Skeletal muscle cell (primary cell): ENCODE data around the gene ZBTB47.

Experiments
- DNase-seq: peaks from one replicate; pipeline ENCODE4 v3.0.0-alpha.2; 2010; ENCODE audit warnings: low read depth
- H3K4me3 ChIP-seq: 2 replicates; pipeline ENCODE4 v1.5.1; 2011; ENCODE audit warnings: low read depth, mild to moderate bottlenecking, control low read depth, low read length, moderate library complexity

The ZBTB47 gene

DNA sequence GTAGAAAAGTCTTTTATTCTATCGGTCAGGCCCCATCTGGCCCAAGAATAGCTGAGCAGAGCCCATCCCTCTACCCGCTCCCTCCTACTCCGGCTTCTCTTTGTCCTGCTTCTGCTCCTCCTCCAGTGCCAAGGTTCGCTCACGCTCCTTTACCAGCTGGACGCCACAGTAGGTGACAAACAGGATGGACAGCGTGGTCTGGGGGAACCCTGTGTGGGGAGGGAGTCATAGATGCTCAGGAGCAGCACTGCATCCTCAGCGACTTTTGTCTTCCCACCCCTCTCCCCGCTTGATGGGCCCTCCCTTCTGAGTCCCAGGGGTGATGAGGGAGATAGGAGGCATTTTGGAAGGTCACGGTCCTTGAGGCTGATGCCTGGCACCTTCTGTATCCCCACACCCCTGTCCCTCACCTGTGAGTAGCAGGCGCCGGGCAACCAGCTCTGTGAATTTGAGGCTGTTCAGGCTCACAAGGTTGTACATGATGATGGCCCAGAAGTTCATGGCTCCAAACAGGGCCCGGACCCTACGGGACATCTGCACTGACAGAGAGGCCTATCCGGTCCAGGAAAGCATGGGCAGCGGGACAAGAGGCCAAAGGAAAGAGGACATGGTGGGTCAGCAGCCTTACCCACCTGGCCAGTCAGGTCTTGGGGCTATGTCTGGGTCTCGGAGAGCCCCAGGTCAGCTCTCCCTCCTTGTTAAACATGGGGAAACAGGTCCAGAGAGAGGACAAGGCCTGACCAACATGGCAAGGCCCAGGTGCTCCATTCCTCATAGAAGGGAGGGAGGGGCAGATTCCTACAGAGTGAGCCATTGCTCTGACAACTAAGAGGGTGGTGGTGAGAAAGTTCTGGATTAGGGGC lies 39.4 kb downstream of the ZBTB47 start:
- H3K4me3 ChIP-seq = no peak overlapping the region
- DNase-seq = no peak

DNA sequence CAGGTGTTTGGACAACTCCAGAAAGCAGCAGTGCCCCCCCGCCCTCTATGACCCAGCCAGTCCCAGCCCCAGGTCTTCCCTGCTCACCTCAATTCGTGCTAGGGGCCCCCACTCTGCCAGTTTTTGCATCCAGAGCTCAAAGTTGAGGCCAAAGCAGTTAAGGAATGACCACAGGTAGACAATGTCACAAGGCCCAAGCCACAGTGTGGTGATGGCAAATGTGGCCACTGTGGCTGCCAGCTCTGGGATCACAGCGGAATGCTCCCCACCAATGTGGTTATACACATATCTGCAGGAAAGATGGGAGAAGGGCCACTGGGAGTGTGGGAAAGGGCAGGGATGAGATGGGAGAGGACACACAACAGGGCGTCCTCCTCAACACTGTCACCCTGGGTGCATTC lies 40.0 kb downstream of the ZBTB47 start:
- no peak for DNase-seq
- H3K4me3 ChIP-seq = no peak overlapping the region

DNA sequence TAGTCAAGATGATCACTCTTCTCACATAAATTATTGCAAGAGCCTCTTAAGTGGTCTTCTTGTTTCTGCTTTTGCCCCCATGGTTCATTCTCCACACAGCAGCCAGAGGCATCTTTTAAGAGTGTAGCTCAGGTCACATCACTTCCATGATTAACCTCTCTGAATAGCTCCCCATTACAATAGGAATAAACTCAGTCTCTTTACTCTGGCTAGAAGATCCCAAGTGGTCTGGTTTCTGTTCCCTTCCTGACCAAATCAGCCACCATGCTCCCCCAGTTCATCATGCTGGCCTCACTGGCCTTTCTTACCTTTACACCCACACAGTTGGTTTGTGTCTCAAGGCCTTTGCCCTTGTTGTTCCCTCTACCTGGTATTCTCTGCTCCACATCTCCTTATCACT lies 40.9 kb downstream of the ZBTB47 start:
- no peak overlapping the region for H3K4me3 ChIP-seq
- DNase-seq = no peak

DNA sequence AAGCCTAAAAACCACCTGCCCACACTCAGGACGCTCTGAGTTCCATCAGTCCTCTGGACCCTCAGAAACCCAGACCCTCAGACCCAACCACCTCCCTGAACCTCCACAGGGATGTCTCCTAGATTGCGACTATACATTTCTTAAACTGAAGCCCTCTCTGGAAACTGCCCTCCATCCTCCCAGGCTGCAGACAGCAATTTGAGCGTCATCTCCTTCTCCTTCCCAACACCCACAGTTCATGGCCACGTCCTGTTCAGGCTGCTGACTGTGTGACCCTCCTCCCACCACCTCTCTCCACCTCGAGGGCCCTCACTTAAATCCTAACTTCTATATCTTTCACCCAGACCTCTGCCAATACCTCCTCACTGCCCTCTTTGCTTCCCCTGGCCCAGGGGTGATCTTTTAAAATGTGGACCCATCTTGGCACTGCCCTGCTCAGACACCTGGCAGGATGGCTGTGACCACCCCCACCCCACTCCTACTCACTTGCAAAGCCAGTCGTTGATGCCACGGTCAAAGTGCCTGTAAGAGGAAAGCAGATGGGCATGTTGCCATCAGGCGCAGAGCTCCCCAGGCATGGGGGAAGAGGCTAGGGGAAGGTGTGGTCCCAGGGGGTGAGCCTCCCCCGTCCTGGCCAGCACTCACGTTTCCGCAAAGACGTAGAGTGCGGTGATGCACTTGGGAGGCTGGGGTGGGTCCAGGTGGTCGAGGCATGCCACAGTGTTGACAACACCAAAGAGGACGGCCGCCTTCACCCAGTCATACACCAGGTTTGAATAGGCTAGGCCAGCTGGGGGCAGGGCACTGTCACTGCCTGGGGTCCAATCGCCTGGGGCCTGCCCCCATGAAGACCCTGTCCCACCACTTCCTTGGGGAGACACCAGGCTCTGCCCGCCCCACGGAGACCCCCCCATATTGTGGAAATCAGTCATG lies 43.1 kb downstream of the ZBTB47 start:
- DNase-seq = no peak
- H3K4me3 ChIP-seq = no peak overlapping the region

DNA sequence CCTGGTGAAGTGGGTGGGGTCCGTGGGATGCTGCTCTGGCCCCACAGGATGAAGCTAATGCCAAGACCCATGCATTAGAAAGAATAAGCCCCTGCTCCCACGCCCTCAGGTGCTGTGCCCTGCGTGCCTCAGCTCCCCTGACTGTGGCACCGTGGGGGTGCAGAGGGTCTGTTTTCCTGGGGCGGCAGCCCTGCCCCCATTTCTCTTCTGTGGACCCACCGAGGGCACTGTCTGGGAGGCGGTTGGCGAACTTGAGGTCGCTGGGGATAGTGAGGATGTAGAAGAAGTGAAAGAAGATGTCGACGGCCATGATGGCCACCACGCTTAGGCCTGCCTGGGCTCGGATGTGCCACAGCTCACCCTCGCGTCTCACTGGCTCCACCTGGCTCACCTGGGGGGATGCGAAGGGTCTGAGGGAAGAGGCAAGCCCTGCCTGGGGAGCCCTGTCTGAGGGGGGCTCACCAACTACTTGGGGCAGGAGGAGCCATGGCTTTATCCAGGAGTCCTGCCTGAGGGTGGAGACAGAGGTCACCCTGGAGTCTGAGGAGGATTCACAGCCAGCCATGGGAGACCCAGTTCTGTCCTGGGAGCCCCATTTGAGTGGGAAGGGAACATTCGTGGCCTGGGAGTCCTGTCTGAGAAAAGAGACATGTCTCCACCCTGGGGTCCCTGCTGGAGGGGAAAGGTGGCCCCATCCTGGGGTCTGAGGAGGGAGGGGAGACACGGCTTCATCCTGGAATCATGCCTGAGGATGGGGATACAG lies 44.0 kb downstream of the ZBTB47 start:
- H3K4me3 ChIP-seq = no peak overlapping the region
- DNase-seq = no peak

DNA sequence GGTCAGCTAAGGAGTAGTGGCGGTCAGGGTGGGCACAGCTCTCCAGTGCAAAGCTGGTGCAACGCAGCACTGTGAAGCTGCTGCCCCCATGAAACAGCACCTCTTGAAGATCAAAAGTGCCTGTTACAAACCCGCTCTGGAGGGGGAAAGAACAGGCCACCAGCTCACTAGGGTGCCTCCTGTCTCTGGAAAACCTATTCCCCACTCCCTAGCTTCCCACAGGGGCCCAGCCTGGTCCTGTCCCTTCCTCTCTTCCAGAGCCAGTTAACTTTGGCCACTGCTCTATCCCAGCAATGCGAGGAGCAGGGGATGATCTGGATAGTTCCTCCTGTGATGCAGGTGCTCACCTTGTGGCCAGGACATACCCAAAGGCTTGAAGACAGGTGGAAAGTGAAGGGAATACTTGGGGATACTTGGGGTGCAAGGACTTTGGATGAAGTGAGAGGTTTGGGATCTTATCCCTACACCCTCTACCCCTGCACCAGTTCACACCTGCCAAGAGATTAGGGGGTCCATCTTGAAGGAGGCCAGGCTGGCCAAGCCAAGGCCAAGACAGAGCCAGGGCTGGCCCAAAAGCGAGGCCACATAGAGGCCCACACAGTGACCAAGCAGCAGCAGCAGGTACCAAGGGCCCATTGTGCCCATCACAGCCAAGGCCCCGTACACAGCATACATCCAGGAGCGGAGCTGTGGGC lies 44.9 kb downstream of the ZBTB47 start:
- H3K4me3 ChIP-seq = no peak overlapping the region
- no peak for DNase-seq

DNA sequence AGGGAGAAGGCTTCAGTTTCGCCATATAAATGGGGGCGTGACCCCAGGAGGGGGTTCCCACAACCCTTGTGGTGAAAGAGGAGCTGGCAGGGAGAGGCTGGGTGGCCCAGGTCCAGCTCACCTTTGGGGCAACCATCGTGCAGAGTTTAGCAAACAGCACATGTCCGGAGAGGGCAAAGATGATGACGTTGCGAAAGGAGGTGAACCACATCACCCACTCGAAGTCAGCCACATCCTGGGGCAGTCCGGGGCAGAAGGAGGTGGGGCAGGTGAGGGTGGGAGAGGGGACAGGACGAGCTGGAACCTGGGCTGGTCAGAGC lies 45.4 kb downstream of the ZBTB47 start:
- no peak overlapping the region for H3K4me3 ChIP-seq
- no peak for DNase-seq

DNA sequence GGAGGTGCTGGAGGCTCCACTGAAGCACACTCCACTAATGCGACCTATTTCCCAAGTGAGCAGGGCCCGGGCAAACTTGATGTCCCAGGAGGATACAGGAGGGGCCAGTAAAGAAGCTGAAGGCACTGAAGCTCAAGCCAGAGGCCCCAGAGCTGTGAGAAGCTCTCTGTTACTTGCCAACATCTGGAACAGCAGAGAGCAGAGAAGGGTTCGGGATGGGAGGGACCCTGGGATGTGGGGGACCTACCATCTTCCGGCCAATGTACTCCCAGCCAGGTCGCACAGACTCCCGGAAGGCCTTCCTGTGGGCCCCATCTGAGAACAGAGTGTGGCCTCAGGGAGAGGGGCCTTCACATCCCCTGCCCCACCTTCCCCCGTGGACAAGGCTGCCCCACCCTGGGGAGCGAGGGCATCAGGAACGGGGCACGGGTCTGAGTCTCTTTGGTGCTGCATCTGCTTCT lies 46.0 kb downstream of the ZBTB47 start:
- no peak overlapping the region for H3K4me3 ChIP-seq
- no peak for DNase-seq

DNA sequence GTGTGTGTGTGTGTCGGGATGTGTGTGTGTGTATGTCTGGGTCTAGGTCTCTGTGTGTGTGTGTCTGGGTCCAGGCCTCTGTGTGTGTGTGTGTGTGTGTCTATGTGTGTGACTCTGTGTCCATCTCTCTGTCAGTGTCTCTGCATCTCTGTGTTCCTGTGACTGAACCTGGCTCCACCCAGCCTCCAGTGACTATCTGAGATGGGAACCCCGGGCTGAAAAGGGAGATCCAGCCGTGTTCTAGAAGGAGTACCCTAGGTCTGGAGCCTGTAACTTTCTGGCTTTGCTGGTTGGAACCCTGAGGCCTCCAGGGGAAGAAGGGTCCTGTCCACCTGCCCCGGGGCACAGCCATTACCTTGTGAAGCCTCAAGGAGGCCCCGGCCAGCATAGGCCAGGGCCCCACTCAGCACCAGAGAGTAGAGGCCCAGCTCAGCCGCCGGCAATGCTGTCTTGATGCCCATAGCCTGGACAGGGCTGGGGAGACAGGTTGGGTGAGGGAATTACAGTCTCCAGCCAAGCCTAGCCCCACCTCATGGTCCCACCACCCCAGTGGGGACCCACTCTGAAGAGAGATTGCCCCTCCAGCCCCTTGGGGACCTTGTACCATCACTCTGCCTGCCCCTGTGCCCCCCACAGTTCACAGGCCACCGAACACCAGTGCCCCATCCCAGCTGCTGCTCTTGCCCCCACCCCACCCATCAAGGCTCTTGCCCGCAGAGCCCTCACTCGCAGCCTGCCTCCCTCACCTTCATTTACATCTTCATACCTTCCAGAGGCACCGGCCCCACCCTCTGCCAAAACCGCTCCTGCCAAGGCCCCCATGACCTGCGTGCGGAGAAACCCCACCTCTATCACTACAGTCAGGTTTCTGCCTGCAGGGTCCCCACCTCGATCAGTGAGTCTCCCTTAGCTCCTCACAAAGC lies 47.1 kb downstream of the ZBTB47 start:
- no peak overlapping the region for H3K4me3 ChIP-seq
- no peak for DNase-seq

DNA sequence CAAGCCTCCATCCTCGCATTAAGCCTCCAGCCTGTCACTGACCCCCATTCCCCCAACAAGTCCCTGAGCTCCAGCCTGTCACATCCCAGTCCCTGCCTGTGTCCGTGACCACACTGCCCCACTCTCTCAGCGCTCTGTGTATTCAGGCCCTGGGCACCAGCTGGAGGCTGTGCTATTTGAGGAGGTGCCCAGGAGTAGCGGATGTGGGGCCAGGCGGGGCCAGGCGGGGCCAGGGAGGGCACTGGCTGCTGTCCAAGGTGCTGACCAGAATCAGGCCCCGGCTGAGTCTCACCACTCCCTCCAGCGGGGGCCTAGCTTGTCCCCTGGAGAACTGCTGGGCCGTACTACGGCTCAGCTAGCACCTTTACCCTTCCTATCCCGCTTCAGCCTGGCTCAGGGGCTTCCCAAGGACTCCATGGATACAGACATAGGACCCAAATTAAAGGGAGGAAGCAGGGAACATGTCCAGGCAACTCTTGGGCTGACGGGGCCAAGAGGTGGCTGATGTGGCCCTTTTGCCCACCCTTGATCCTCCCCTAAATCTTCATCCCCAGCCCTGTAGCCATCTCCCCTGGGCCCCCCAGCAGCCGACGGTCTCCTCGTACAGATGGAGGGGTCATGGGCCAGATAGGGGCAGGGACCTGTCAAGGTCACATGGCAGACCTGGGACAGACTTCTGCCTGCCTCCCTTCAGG lies 48.0 kb downstream of the ZBTB47 start:
- no peak for DNase-seq

DNA sequence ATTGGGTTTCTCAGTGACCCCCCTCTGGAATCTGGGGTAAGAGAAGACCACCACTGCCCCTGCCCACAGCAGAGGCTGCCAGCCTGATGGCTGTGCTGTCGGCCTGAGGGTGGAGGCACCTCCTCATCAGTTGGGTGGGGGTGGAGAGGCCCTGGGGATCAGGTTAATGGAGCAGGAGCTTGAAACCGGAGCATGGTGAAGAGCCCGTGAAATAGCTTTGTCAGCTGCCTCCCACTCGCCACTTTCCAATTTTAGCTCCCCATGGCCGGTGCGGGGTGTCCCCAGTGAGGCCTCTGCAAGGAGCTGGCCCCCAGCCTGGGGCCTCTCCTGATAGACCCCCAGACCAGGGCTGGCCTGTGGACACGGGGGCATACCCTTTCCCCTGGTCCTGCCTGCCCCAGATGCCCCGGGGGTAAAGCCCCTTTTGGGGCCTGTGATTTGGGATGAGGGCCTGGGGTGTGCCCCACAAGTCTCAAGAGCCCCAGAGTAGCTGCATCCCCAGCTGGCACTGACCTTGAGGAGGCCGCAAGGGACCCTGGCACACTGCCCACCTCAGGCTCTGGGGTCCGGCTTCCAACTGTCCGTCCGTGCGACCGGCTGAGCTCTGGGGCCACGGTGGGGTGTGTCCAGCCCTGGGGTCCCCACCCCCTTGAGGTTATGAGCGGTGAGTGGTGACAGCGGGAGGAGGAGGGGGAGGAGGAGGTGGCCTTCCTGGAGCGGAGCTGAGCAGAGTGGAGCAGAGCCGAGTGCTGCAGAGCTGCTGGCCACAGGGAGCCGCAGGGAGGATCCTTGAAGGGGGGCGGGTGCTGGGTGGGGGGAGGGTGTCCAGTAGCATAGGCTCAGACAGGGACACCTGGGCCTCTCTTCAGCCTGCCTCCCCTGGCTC lies 48.8 kb downstream of the ZBTB47 start, which contains the start of gene HHATL:
HHATL (minus strand) TSS at position 733 of the 886 bp plus-strand sequence. CDS start 1,972 bp downstream, outside the sequence.
- DNase-seq = no peak
- no peak within 1 kb of the TSS for H3K4me3 ChIP-seq

More for the DNA sequence above, 48.0 kb downstream of the ZBTB47 start:
- no peak overlapping the region for H3K4me3 ChIP-seq

DNA sequence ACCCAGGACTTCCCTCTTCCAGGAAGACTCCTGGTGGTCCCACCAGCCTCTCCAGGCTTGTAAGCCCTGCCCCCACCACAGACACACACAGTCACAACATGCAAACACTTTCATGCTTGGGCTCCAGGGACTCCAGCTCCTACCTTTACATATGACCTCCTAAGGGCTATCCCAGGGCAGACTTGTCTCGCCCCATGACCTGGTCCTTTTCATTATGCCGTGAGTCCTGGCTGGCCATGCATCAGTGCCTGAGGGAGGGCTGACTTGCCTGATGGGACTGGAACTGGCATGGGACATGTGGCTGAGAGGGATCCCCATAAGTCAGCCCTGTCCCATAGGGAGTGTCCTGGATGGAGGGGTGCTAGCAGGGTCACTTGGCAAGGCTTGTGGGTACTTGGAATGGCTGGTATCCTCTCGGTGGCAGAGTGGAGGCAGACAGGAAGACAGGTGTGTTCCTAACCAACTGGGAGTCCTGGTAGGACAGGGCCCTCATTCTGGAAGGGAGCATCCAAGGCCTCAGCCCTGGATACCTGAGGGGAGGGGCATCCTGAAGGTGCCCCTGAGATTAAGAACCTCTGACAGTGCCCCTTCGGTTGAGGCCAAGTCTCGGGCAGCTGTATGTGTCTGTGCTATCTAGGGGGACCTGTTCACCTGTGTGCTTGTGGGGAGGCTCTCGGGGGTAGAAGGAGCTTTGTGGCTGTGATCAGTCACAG lies 49.6 kb downstream of the ZBTB47 start:
- DNase-seq = no peak
- no peak overlapping the region for H3K4me3 ChIP-seq

DNA sequence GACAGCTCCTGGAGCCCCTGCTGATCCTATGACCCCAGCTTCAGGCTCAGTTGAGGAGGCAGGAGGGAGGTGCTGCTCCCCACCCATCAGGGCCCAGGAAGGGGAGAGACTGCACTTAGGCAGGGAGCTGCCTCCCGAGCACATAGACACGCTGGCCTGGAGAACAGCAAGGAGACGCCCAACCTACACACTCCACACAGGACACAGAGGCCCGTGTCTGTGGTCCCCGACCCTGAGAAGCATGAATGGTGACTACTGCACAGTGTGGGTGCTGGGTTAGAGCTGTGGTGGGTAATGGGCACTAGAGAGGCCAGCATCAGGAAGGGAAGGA lies 50.2 kb downstream of the ZBTB47 start:
- no peak overlapping the region for H3K4me3 ChIP-seq
- no peak for DNase-seq

DNA sequence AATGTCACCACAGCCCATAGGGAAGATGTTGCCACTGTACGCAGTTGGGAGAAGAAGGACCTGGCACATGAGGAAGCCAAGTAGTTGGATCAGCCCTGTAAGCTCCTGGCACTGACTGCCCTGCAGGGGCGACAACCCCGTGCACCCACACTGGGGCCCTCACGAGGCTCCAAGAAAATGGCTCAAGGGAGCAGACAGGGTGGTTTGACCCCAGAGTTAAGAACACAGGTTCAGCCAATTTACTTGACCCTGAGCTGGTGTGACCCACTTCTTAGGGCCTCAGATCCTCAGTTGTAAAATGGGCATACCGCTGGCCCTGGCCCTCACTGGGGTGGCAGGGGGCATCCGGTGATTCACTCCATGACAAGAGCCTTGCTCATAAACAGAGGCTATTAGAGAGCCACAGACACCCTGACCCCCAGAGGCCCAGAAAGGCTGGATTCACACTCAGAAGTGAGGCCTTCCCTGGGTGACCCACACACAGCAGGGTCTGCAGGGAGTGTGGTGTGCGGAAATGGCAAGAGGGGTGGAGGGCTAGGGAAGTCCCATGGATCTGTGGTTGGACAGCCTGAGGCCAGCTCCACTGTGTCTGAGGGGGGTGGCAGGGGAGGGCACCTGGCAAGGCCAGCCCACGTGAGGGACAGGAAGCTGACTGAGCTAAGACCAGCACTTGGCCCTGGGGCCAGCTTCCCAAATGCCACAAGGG lies 50.8 kb downstream of the ZBTB47 start:
- no peak overlapping the region for H3K4me3 ChIP-seq
- DNase-seq = no peak

DNA sequence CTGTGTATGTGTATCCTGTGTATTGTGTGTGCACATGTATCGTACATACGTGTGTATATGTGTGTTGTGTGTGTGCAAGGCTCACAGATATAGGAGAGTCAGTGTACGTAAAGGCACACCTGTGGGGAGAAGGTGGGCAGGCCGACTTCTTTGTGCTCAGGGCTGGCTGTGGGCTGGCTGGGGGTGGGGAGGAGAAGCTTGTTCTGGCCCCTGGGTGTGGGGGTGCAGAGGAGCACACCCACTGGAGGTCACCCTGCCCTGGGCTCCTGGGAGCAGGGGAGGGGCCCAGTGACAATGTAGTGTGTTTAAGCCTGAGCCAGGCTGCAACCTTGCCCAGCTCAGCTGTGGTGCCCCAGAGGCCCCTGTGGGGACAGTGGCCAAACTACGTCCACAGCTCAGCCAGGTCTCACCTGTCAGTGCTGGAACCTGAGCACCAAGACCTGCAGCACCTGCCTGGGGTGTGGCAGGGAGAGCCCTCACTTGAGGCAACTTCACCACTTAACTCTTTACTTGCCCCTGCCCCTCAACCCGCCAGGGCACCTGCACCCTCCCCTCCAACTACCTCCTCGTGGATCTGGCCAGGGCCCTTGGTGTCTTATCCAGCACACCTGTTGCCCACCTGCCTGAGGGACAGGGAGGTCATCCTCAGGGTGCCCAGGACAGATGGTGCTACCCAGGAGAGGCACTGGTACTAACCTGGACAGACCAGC lies 51.7 kb downstream of the ZBTB47 start:
- no peak overlapping the region for H3K4me3 ChIP-seq
- no peak for DNase-seq
